GM19467 (cell line): ENCODE data around the gene CCL21.

Source experiments
- ATAC-seq: cut with Tn5 transposase; IDR thresholded peaks from one replicate; pipeline ENCODE4 v1.9.1; 2021; ENCODE audit warnings: mild to moderate bottlenecking, moderate library complexity; ENCODE audit not compliant: unreplicated experiment

Gene CCL21

GRCh38 chr9:34709196-34709978 is 549 bp downstream of the CCL21 start:
- ATAC-seq, result no peak

- ATAC-seq, result no peak
Observed at GRCh38 chr9:34707130-34707529, 2.8 kb downstream of the CCL21 start.

GRCh38 chr9:34701769-34702736 is 7.9 kb downstream of the CCL21 start:
- ATAC-seq, result no peak

- no peak for ATAC-seq
Observed at GRCh38 chr9:34701023-34701768, 8.7 kb downstream of the CCL21 start.

GRCh38 chr9:34694811-34695210 is 15.1 kb downstream of the CCL21 start:
- ATAC-seq, result no peak

- no peak for ATAC-seq
Observed at GRCh38 chr9:34693560-34693959, 16.4 kb downstream of the CCL21 start.

- no peak for ATAC-seq
Observed at GRCh38 chr9:34691936-34692315, 18.0 kb downstream of the CCL21 start.

- ATAC-seq, result no peak
Observed at GRCh38 chr9:34690983-34691935, 18.7 kb downstream of the CCL21 start, which contains the start of gene CCL19. TSS of gene CCL19 (minus strand) at chr9:34691276. CDS start at chr9:34691139, 137 bp downstream.

GRCh38 chr9:34689512-34689911 is 20.4 kb downstream of the CCL21 start:
- ATAC-seq, result no peak

GRCh38 chr9:34689116-34689470 is 20.8 kb downstream of the CCL21 start:
- ATAC-seq, result no peak

GRCh38 chr9:34688329-34689115 is 21.4 kb downstream of the CCL21 start:
- no peak for ATAC-seq

- no peak for ATAC-seq
Observed at GRCh38 chr9:34687276-34688030, 22.5 kb downstream of the CCL21 start.

GRCh38 chr9:34686732-34687131 is 23.2 kb downstream of the CCL21 start:
- no peak for ATAC-seq

- ATAC-seq, result no peak
Observed at GRCh38 chr9:34686231-34686630, 23.7 kb downstream of the CCL21 start.

- no peak for ATAC-seq
Observed at GRCh38 chr9:34685591-34685990, 24.3 kb downstream of the CCL21 start.

- no peak for ATAC-seq
Observed at GRCh38 chr9:34684816-34685215, 25.1 kb downstream of the CCL21 start.

GRCh38 chr9:34684145-34684544 is 25.8 kb downstream of the CCL21 start:
- ATAC-seq, result no peak

- no peak for ATAC-seq
Observed at GRCh38 chr9:34675869-34676268, 34.1 kb downstream of the CCL21 start.
